H9 (cell line): ENCODE results near the gene PLA2G12B. TPM values are rescaled to one million over a fixed set of nuclear protein-coding genes. Genes with fewer than 3 reads are reported as not detected.
A peak's percentile ranks its signal among the peaks of the same experiment; 100 is the strongest.

Experiments
- DNase-seq: peaks from one replicate; pipeline ENCODE4 v3.0.0-alpha.2; 2017
- H2AFZ ChIP-seq: one replicate; pipeline ENCODE4 v1.6.1; 2013; ENCODE audit warnings: mild to moderate bottlenecking, low read length, control low read depth, moderate library complexity
- H2AK5ac ChIP-seq: 2 replicates; pipeline ENCODE4 v1.6.1; 2013; ENCODE audit warnings: low read length, control low read depth, mixed read lengths; ENCODE audit not compliant: insufficient read length
- H2BK120ac ChIP-seq: one replicate; pipeline ENCODE4 v1.6.1; 2013; ENCODE audit warnings: low read depth, mild to moderate bottlenecking, low read length, control low read depth, inconsistent platforms; ENCODE audit not compliant: poor library complexity, severe bottlenecking
- H2BK12ac ChIP-seq: 2 replicates; pipeline ENCODE4 v1.6.1; 2013; ENCODE audit warnings: low read length, control low read depth, mixed read lengths, low read depth; ENCODE audit not compliant: insufficient read length
- H2BK15ac ChIP-seq: 2 replicates; pipeline ENCODE4 v1.6.1; 2013; ENCODE audit warnings: low read depth, low read length, control low read depth
- H2BK20ac ChIP-seq: one replicate; pipeline ENCODE4 v1.6.1; 2013; ENCODE audit warnings: low read depth, mild to moderate bottlenecking, low read length, control low read depth, inconsistent platforms; ENCODE audit not compliant: poor library complexity, severe bottlenecking
- H2BK5ac ChIP-seq: 2 replicates; pipeline ENCODE4 v1.6.1; 2013; ENCODE audit warnings: low read length, control low read depth, mixed read lengths; ENCODE audit not compliant: insufficient read length
- H3K14ac ChIP-seq: 2 replicates; pipeline ENCODE4 v1.6.1; 2013; ENCODE audit warnings: low read length, control low read depth; ENCODE audit not compliant: insufficient read depth
- H3K18ac ChIP-seq: 2 replicates; pipeline ENCODE4 v1.6.1; 2013; ENCODE audit warnings: low read depth, mild to moderate bottlenecking, mixed read lengths, low read length, control low read depth; ENCODE audit not compliant: insufficient read length
- H3K23ac ChIP-seq: 2 replicates; pipeline ENCODE4 v1.6.1; 2013; ENCODE audit warnings: low read length, control low read depth, mixed read lengths, low read depth; ENCODE audit not compliant: insufficient read length
- H3K23me2 ChIP-seq: 2 replicates; pipeline ENCODE4 v1.6.1; 2013; ENCODE audit warnings: low read depth, mild to moderate bottlenecking, mixed read lengths, low read length, control low read depth; ENCODE audit not compliant: insufficient read length, poor library complexity, severe bottlenecking
- H3K27ac ChIP-seq: 2 replicates; pipeline ENCODE4 v1.5.1; 2013; ENCODE audit warnings: low read length, control low read depth, mixed read lengths, low read depth; ENCODE audit not compliant: insufficient read length
- H3K27me3 ChIP-seq: 2 replicates; pipeline ENCODE4 v1.6.1; 2013; ENCODE audit warnings: low read length, control low read depth, inconsistent platforms; ENCODE audit not compliant: insufficient read depth
- H3K4ac ChIP-seq: 2 replicates; pipeline ENCODE4 v1.6.1; 2013; ENCODE audit warnings: low read depth, mild to moderate bottlenecking, control low read depth, inconsistent platforms, low read length, moderate library complexity
- H3K4me1 ChIP-seq: 2 replicates; pipeline ENCODE4 v1.6.1; 2013; ENCODE audit warnings: low read length, control low read depth, inconsistent platforms; ENCODE audit not compliant: insufficient read depth
- H3K4me2 ChIP-seq: 2 replicates; pipeline ENCODE4 v1.6.1; 2013; ENCODE audit warnings: low read length, control low read depth, mixed read lengths; ENCODE audit not compliant: insufficient read length, insufficient read depth
- H3K56ac ChIP-seq: 2 replicates; pipeline ENCODE4 v1.6.1; 2013; ENCODE audit warnings: low read depth, mild to moderate bottlenecking, mixed read lengths, low read length, control low read depth; ENCODE audit not compliant: insufficient read length
- H3K79me1 ChIP-seq: 2 replicates; pipeline ENCODE4 v1.6.1; 2013; ENCODE audit warnings: low read depth, mild to moderate bottlenecking, moderate library complexity, low read length, control low read depth, inconsistent platforms; ENCODE audit not compliant: insufficient read depth, poor library complexity, severe bottlenecking
- H3K79me2 ChIP-seq: 2 replicates; pipeline ENCODE4 v1.6.1; 2013; ENCODE audit warnings: low read length, control low read depth, inconsistent platforms; ENCODE audit not compliant: insufficient read depth
- H3K9ac ChIP-seq: 2 replicates; pipeline ENCODE4 v1.6.1; 2013; ENCODE audit warnings: low read length, control low read depth, mixed read lengths; ENCODE audit not compliant: insufficient read length; ENCODE audit errors: extremely low read depth
- H3K9me3 ChIP-seq: one replicate; pipeline ENCODE4 v1.6.1; 2013; ENCODE audit warnings: low read depth, low read length, inconsistent platforms; ENCODE audit not compliant: control insufficient read depth
- H3T11ph ChIP-seq: one replicate; pipeline ENCODE4 v1.6.1; 2013; ENCODE audit warnings: mild to moderate bottlenecking, low read length, control low read depth, inconsistent platforms
- H4K20me1 ChIP-seq: one replicate; pipeline ENCODE4 v1.6.1; 2013; ENCODE audit not compliant: control insufficient read depth, insufficient read length, insufficient read depth
- H4K5ac ChIP-seq: 2 replicates; pipeline ENCODE4 v1.6.1; 2013; ENCODE audit warnings: low read depth, mild to moderate bottlenecking, mixed read lengths, low read length, control low read depth; ENCODE audit not compliant: insufficient read length
- H4K8ac ChIP-seq: replicated peaks from 2 replicates; pipeline ENCODE4 v1.6.1; 2013; ENCODE audit warnings: low read length, control low read depth, mixed read lengths, low read depth; ENCODE audit not compliant: insufficient read length
- H4K91ac ChIP-seq: 2 replicates; pipeline ENCODE4 v1.6.1; 2013; ENCODE audit warnings: low read depth, mild to moderate bottlenecking, moderate library complexity, mixed read lengths, low read length, control low read depth; ENCODE audit not compliant: insufficient read length
- H3K27ac Mint-ChIP-seq, 3 experiments: 2 replicates in 2 of 3; 3 replicates in 1 of 3; pipeline ENCODE4 v1.8.0; 2020 to 2021; ENCODE audit warnings: mixed read lengths in 3 of 3, mild to moderate bottlenecking in 1 of 3, moderate library complexity in 1 of 3
- H3K27me3 Mint-ChIP-seq: 2 replicates; pipeline ENCODE4 v1.8.0; 2021; ENCODE audit warnings: low read depth, mild to moderate bottlenecking, moderate library complexity, mixed read lengths
- H3K36me3 Mint-ChIP-seq, 3 experiments: 2 replicates in 2 of 3; 3 replicates in 1 of 3; pipeline ENCODE4 v1.8.0; 2020 to 2021; ENCODE audit warnings: low read depth in 3 of 3, mixed read lengths in 3 of 3; ENCODE audit not compliant: insufficient read depth in 1 of 3
- H3K4me1 Mint-ChIP-seq, 2 experiments: 2 replicates each; pipeline ENCODE4 v1.8.0; 2020; ENCODE audit warnings: mixed read lengths in 2 of 2
- H3K4me3 Mint-ChIP-seq, 2 experiments: 2 replicates in 1 of 2; 3 replicates in 1 of 2; pipeline ENCODE4 v1.8.0; 2020 to 2021; ENCODE audit warnings: mild to moderate bottlenecking in 2 of 2, mixed read lengths in 2 of 2, moderate library complexity in 1 of 2
- H3K9me3 Mint-ChIP-seq, 2 experiments: 2 replicates in 1 of 2; 3 replicates in 1 of 2; pipeline ENCODE4 v1.8.0; 2020; ENCODE audit warnings: mild to moderate bottlenecking in 2 of 2, mixed read lengths in 2 of 2, moderate library complexity in 1 of 2
- CTCF ChIP-seq: fragments of 200-600 bp; sonication (generic); conservative IDR thresholded peaks from 3 replicates; pipeline ENCODE4 v1.8.0; 2021; ENCODE audit warnings: antibody characterized with exemption, mild to moderate bottlenecking
- WGBS: extraction: QIAGEN DNeasy Blood & Tissue Kit; methylation state at CpG from one replicate; pipeline ENCODE4 v1.1.7; 2013; ENCODE audit warnings: missing lambda C conversion rate, low lambda C conversion rate, mixed read lengths; ENCODE audit not compliant: insufficient read length; ENCODE audit errors: extremely low coverage; 5-methylcytosine and 5-hydroxymethylcytosine counted together
- total RNA-seq: library from RNA; stranded (reverse); gene quantifications from 2 replicates; pipeline ENCODE4 v1.2.1, GENCODE V29; 2021

PLA2G12B gene
- total RNA-seq, 1 experiment from 2014 or later = not detected

GRCh38 chr10:72954230-72954595, 393 bp downstream of the PLA2G12B start:
- no peak overlapping the region for H2AK5ac ChIP-seq
- Mint-ChIP-seq H3K27ac (peak overlapping the region in 2 of 3 experiments; percentile 28 to 56; a peak in 2 of 7 replicates), H3K4me1 (peaks cover 31 to 34% of the 10 kb centered on the region in 2 experiments), H3K36me3 (no peaks in the 10 kb centered on the region), H3K9me3 (no peaks in the 10 kb centered on the region), H3K27me3 (no peaks in the 10 kb centered on the region; the same call in 1 of the 2 replicates), H3K4me3 (no peak overlapping the region)
- H4K20me1 ChIP-seq = no peaks in the 10 kb centered on the region
- H4K91ac ChIP-seq = no peak overlapping the region
- H3K14ac ChIP-seq = no peak overlapping the region; the same call in 1 of the 2 replicates
- no peaks in the 10 kb centered on the region for H3K79me1 ChIP-seq
- H3K27ac ChIP-seq = no peak overlapping the region
- no peak overlapping the region for H2BK5ac ChIP-seq
- H4K8ac ChIP-seq = no peak overlapping the region
- H4K5ac ChIP-seq = no peak overlapping the region
- no peaks in the 10 kb centered on the region for H3K9me3 ChIP-seq
- no peak overlapping the region for H3K23ac ChIP-seq
- H3K18ac ChIP-seq = no peak overlapping the region
- H3K23me2 ChIP-seq = no peaks in the 10 kb centered on the region
- H3T11ph ChIP-seq = no peak overlapping the region
- H3K4ac ChIP-seq = no peak overlapping the region
- H2BK20ac ChIP-seq = no peak overlapping the region
- H3K4me1 ChIP-seq = no peaks in the 10 kb centered on the region; the same call in 1 of the 2 replicates
- TF ChIP-seq CTCF = no peak
- H3K4me2 ChIP-seq = no peak overlapping the region
- H3K79me2 ChIP-seq = no peaks in the 10 kb centered on the region
- no peak overlapping the region for H2AFZ ChIP-seq
- no peak for DNase-seq
- no peak overlapping the region for H3K56ac ChIP-seq
- no peak overlapping the region for H3K9ac ChIP-seq
- no peak overlapping the region for H2BK15ac ChIP-seq
- no CpG with 5 or more reads among the region's 8 CpGs for WGBS
- no peaks in the 10 kb centered on the region; the same call in 1 of the 2 replicates for H3K27me3 ChIP-seq
- no peak overlapping the region for H2BK12ac ChIP-seq
- H2BK120ac ChIP-seq = no peak overlapping the region
